ENCODE measurements around the gene SURF1.

The SURF1 gene

GRCh38 chr9:133348718-133349573, 7.3 kb downstream of the SURF1 start:
- H3K4me3 ChIP-seq (replicated peaks; ENCODE audit: low read depth, low read length): peak overlapping the region; percentile 100
- no peak for DNase-seq (ENCODE audit: extremely low read depth, low read depth)
- TF ChIP-seq CTCF (IDR thresholded peaks at IDR 0.05; ENCODE audit: low read depth, low read length, missing control alignments): no peak

- peak; percentile 91 for DNase-seq (ENCODE audit: extremely low read depth, low read depth)
- TF ChIP-seq CTCF (IDR thresholded peaks at IDR 0.05; ENCODE audit: low read depth, low read length, missing control alignments): no peak
- H3K4me3 ChIP-seq (replicated peaks; ENCODE audit: low read depth, low read length): peak within 1 kb of the TSS; percentile 100
These were observed 8.1 kb downstream of the SURF1 start, which contains the start of the genes MED22 and RPL7A for GRCh38 chr9:133347985-133348717. Gene MED22, minus strand, starts transcription at chr9:133348131. Its CDS starts 1,469 bp downstream, at chr9:133346662. Gene RPL7A, plus strand, starts transcription at chr9:133348218. Its CDS starts 26 bp downstream, at chr9:133348244.

DNA sequence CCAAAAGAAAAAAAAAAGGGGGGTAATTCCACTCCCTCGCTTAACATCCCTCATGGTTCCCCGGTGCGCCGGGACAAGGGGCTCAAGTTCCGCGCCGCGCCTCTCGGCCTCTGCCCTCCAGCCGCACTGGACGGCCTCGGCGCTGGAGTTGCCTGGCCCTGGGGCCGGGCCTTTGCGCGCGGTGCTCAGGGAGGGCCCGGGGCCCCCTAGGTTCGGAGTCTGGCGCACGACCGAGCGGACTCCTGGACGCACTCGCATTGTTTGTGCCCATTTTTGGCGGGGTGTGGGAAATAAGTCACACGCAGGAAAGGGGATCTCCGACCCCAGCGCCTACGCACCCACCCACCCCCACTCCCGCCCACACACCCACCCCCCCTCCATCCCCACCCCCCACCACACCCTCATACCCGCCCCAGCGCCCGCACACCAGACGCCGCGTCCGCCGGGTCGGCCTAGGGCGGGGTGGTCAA, 8.7 kb downstream of the SURF1 start:
- peak overlapping the region; percentile 100 for H3K4me3 ChIP-seq (replicated peaks; ENCODE audit: low read depth, low read length)
- no peak for TF ChIP-seq CTCF (IDR thresholded peaks at IDR 0.05; ENCODE audit: low read depth, low read length, missing control alignments)
- no peak for DNase-seq (ENCODE audit: extremely low read depth, low read depth)

GRCh38 chr9:133346021-133346785, 10.1 kb downstream of the SURF1 start:
- no peak for TF ChIP-seq CTCF (IDR thresholded peaks at IDR 0.05; ENCODE audit: low read depth, low read length, missing control alignments)
- no peak for DNase-seq (ENCODE audit: extremely low read depth, low read depth)
- H3K4me3 ChIP-seq (replicated peaks; ENCODE audit: low read depth, low read length): peak overlapping the region; percentile 100

- no peak overlapping the region for H3K4me3 ChIP-seq (replicated peaks; ENCODE audit: low read depth, low read length)
- DNase-seq (ENCODE audit: extremely low read depth, low read depth): no peak
- TF ChIP-seq CTCF (IDR thresholded peaks at IDR 0.05; ENCODE audit: low read depth, low read length, missing control alignments): no peak
These were observed 10.7 kb downstream of the SURF1 start for GRCh38 chr9:133345596-133345995.

DNA sequence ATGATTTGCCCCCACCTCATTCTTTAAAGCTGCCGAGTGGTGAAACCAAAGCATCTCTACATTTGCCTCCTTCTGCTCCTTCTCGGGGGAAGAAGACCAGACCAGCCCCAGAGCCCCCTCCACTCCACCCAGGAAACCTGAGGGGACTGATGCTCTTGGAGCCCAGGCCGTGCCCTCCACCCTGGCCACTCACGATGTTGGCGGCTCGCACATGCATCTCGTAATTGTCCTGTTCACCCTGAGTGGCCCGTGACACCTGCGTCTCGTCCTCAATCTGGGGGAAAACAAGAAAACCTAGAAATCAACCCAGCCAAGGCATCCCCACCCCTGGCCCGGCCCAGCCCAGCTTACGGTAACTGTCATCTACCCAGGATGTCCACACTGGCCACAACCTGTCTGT, 11.3 kb downstream of the SURF1 start:
- no peak for TF ChIP-seq CTCF (IDR thresholded peaks at IDR 0.05; ENCODE audit: low read depth, low read length, missing control alignments)
- DNase-seq (ENCODE audit: extremely low read depth, low read depth): no peak
- H3K4me3 ChIP-seq (replicated peaks; ENCODE audit: low read depth, low read length): no peak overlapping the region
